Measurements from ENCODE around the gene APIP. TPM values are rescaled to one million over a fixed set of nuclear protein-coding genes. Genes with fewer than 3 reads are reported as not detected.

APIP gene
- total RNA-seq, 1 experiment from 2014 or later: 28.1 TPM

- DNase-seq (ENCODE audit: low read depth): peak; percentile 39
Observed at GRCh38 chr11:34840736-34841386, 75.3 kb downstream of the APIP start.

- DNase-seq (ENCODE audit: low read depth): no peak
Observed at GRCh38 chr11:34839969-34840368, 76.2 kb downstream of the APIP start.

GRCh38 chr11:34836958-34837856 is 79.0 kb downstream of the APIP start:
- DNase-seq (ENCODE audit: low read depth): peak; percentile 18

GRCh38 chr11:34833602-34834001 is 82.6 kb downstream of the APIP start:
- no peak for DNase-seq (ENCODE audit: low read depth)

Other genes with a start within 250 kb of the APIP start
- 35.8 and 39.9 TPM in 2 replicates for gene PDHX, start 239 bp upstream of the APIP start, total RNA-seq (2014; rRNA removed)
- 215 and 235 TPM in 2 replicates for gene CD44, start 222.8 kb upstream of the APIP start, total RNA-seq (2014; rRNA removed)

Data from LHCN-M2 (cell line).